Measurements from ENCODE around the gene ACIN1. TPM values are rescaled to one million over a fixed set of nuclear protein-coding genes. Genes with fewer than 3 reads are reported as not detected.

Gene ACIN1
- total and polyA plus RNA-seq, 9 of the 15 experiments (the other 6 are each of a cell fraction or from before 2014, with no cell fraction given): 5.0 to 196 (median 129) TPM

- TF ChIP-seq, protein P1, sequence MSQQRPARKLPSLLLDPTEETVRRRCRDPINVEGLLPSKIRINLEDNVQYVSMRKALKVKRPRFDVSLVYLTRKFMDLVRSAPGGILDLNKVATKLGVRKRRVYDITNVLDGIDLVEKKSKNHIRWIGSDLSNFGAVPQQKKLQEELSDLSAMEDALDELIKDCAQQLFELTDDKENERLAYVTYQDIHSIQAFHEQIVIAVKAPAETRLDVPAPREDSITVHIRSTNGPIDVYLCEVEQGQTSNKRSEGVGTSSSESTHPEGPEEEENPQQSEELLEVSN (IDR thresholded peaks at IDR 0.05; ENCODE audit: borderline replicate concordance in 1 of 2, extremely low read depth in 1 of 2, insufficient read depth in 1 of 2, insufficient read length in 1 of 2, low read depth in 1 of 2, low read length in 1 of 2, poor library complexity in 1 of 2, severe bottlenecking in 1 of 2): no peak
- TF ChIP-seq BRF1 (IDR thresholded peaks at IDR 0.05; ENCODE audit: borderline replicate concordance, extremely low read depth, insufficient read length) (no peak), MIER1 (IDR thresholded peaks at IDR 0.05; ENCODE audit: low read depth) (no peak), ZNF512 (tag; IDR thresholded peaks at IDR 0.05) (no peak), ZNF75A (CRISPR knock-in tag; IDR thresholded peaks at IDR 0.05) (no peak), KLF13 (tag; IDR thresholded peaks at IDR 0.05; ENCODE audit: borderline replicate concordance, low read depth) (no peak), CBX3 (IDR thresholded peaks at IDR 0.05; ENCODE audit: borderline replicate concordance in 1 of 2, low read length in 2 of 2) (no peak), GTF2F1 (IDR thresholded peaks at IDR 0.05; ENCODE audit: low read depth, low read length) (peak; percentile 57; the same call in 1 of the 2 replicates), ZNF668 (CRISPR knock-in tag; IDR thresholded peaks at IDR 0.05) (no peak), XRCC3 (IDR thresholded peaks at IDR 0.05) (no peak), ZNF174 (CRISPR knock-in tag; IDR thresholded peaks at IDR 0.05) (no peak), ZNF583 (CRISPR knock-in tag; IDR thresholded peaks at IDR 0.05) (no peak), PHF21A (IDR thresholded peaks at IDR 0.05; ENCODE audit: borderline replicate concordance, low read depth) (no peak), ZNF232 (CRISPR knock-in tag; IDR thresholded peaks at IDR 0.05) (no peak), GATA2 (CRISPR knock-in tag; IDR thresholded peaks at IDR 0.05) (no peak), ZNF431 (CRISPR knock-in tag; IDR thresholded peaks at IDR 0.05) (no peak), ZNF785 (CRISPR knock-in tag; IDR thresholded peaks at IDR 0.05) (no peak), MYBL2 (IDR thresholded peaks at IDR 0.05; ENCODE audit: low read depth) (no peak), MYBL2 (CRISPR knock-in tag; IDR thresholded peaks at IDR 0.05; ENCODE audit: borderline replicate concordance) (no peak), CHCHD3 (CRISPR knock-in tag; IDR thresholded peaks at IDR 0.05) (no peak)
- TF ChIP-seq, protein P2, sequence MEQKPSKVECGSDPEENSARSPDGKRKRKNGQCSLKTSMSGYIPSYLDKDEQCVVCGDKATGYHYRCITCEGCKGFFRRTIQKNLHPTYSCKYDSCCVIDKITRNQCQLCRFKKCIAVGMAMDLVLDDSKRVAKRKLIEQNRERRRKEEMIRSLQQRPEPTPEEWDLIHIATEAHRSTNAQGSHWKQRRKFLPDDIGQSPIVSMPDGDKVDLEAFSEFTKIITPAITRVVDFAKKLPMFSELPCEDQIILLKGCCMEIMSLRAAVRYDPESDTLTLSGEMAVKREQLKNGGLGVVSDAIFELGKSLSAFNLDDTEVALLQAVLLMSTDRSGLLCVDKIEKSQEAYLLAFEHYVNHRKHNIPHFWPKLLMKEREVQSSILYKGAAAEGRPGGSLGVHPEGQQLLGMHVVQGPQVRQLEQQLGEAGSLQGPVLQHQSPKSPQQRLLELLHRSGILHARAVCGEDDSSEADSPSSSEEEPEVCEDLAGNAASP (IDR thresholded peaks at IDR 0.05): no peak
- TF ChIP-seq, protein P3, sequence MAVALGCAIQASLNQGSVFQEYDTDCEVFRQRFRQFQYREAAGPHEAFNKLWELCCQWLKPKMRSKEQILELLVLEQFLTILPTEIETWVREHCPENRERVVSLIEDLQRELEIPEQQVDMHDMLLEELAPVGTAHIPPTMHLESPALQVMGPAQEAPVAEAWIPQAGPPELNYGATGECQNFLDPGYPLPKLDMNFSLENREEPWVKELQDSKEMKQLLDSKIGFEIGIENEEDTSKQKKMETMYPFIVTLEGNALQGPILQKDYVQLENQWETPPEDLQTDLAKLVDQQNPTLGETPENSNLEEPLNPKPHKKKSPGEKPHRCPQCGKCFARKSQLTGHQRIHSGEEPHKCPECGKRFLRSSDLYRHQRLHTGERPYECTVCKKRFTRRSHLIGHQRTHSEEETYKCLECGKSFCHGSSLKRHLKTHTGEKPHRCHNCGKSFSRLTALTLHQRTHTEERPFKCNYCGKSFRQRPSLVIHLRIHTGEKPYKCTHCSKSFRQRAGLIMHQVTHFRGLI (CRISPR knock-in tag; IDR thresholded peaks at IDR 0.05): no peak
Measured at GRCh38 chr14:23095196-23096108, 516 bp upstream of the ACIN1 start, which contains the start of gene C14orf119 (continued).

All from K562 (cell line).